Mesenchymal stem cell (in vitro differentiated cells and primary cell): ENCODE data around the gene ASB2.

Source experiments
- DNase-seq: peaks from one replicate; pipeline ENCODE4 v3.0.0-alpha.2; 2013
- H2AFZ ChIP-seq: one replicate; pipeline ENCODE4 v1.6.1; 2013; ENCODE audit warnings: low read depth, mild to moderate bottlenecking, control low read depth, inconsistent platforms, low read length, moderate library complexity
- H2AK5ac ChIP-seq: 2 replicates; pipeline ENCODE4 v1.6.1; 2013; ENCODE audit warnings: low read length, moderate library complexity, mild to moderate bottlenecking, inconsistent platforms; ENCODE audit not compliant: severe bottlenecking
- H2BK120ac ChIP-seq: one replicate; pipeline ENCODE4 v1.6.1; 2013; ENCODE audit warnings: low read depth, mild to moderate bottlenecking, inconsistent platforms, low read length, moderate library complexity
- H2BK12ac ChIP-seq, 2 experiments: one replicate each; pipeline ENCODE4 v1.6.1; 2013; ENCODE audit warnings: inconsistent platforms in 2 of 2, low read length in 2 of 2, mild to moderate bottlenecking in 2 of 2, moderate library complexity in 2 of 2, control low read depth in 1 of 2
- H2BK15ac ChIP-seq: one replicate; pipeline ENCODE4 v1.6.1; 2013; ENCODE audit warnings: mild to moderate bottlenecking, low read depth, inconsistent platforms; ENCODE audit not compliant: poor library complexity, severe bottlenecking
- H2BK5ac ChIP-seq: 2 replicates; pipeline ENCODE4 v1.6.1; 2013; ENCODE audit warnings: low read depth, mild to moderate bottlenecking, low read length, control low read depth, inconsistent platforms; ENCODE audit not compliant: poor library complexity, severe bottlenecking
- H3K14ac ChIP-seq, 2 experiments: one replicate each; pipeline ENCODE4 v1.6.1; 2013; ENCODE audit warnings: inconsistent platforms in 2 of 2, low read length in 2 of 2, control low read depth in 1 of 2, mild to moderate bottlenecking in 1 of 2, moderate library complexity in 1 of 2
- H3K18ac ChIP-seq, 2 experiments: one replicate each; pipeline ENCODE4 v1.6.1; 2013; ENCODE audit warnings: inconsistent platforms in 2 of 2, low read length in 2 of 2, control low read depth in 1 of 2, low read depth in 1 of 2, mild to moderate bottlenecking in 1 of 2
- H3K23ac ChIP-seq, 2 experiments: one replicate each; pipeline ENCODE4 v1.6.1; 2013; ENCODE audit warnings: inconsistent platforms in 2 of 2, low read length in 2 of 2, mild to moderate bottlenecking in 2 of 2, moderate library complexity in 2 of 2, control low read depth in 1 of 2
- H3K27ac ChIP-seq: 2 replicates; pipeline ENCODE4 v1.5.1; 2013; ENCODE audit warnings: mild to moderate bottlenecking, moderate library complexity, low read length, control low read depth, inconsistent platforms; ENCODE audit not compliant: poor library complexity, severe bottlenecking
- H3K27me3 ChIP-seq, 2 experiments: 2 replicates each; pipeline versions ENCODE4 v1.6.1 to v1.7.0; 2013; ENCODE audit warnings: low read length in 2 of 2, mild to moderate bottlenecking in 2 of 2, moderate library complexity in 2 of 2, control low read depth in 1 of 2, inconsistent platforms in 1 of 2; ENCODE audit not compliant: control insufficient read depth in 1 of 2, insufficient read depth in 1 of 2
- H3K36me3 ChIP-seq, 2 experiments: 2 replicates each; pipeline versions ENCODE4 v1.6.1 to v1.7.0; 2013; ENCODE audit warnings: low read length in 2 of 2, control low read depth in 1 of 2, inconsistent platforms in 1 of 2, low read depth in 1 of 2, mild to moderate bottlenecking in 1 of 2; ENCODE audit not compliant: insufficient read depth in 2 of 2, control insufficient read depth in 1 of 2
- H3K4ac ChIP-seq, 2 experiments: one replicate each; pipeline ENCODE4 v1.6.1; 2013; ENCODE audit warnings: inconsistent platforms in 2 of 2, low read length in 2 of 2, mild to moderate bottlenecking in 2 of 2, moderate library complexity in 2 of 2, control low read depth in 1 of 2, low read depth in 1 of 2
- H3K4me1 ChIP-seq: 2 replicates; pipeline ENCODE4 v1.6.1; 2013; ENCODE audit warnings: low read depth, low read length, control low read depth; ENCODE audit not compliant: control insufficient read depth, insufficient read depth
- H3K4me2 ChIP-seq: 2 replicates; pipeline ENCODE4 v1.6.1; 2013; ENCODE audit warnings: low read length, mild to moderate bottlenecking, inconsistent platforms; ENCODE audit not compliant: poor library complexity, severe bottlenecking
- H3K4me3 ChIP-seq, 2 experiments: 2 replicates each; pipeline versions ENCODE4 v1.5.1 to v1.7.0; 2013; ENCODE audit warnings: low read length in 2 of 2, mild to moderate bottlenecking in 2 of 2, control low read depth in 1 of 2, low read depth in 1 of 2; ENCODE audit not compliant: insufficient read depth in 1 of 2
- H3K79me1 ChIP-seq: replicated peaks from 2 replicates; pipeline ENCODE4 v1.6.1; 2013; ENCODE audit warnings: mild to moderate bottlenecking, control low read depth, low read length, inconsistent platforms; ENCODE audit not compliant: poor library complexity, severe bottlenecking
- H3K9ac ChIP-seq: 2 replicates; pipeline ENCODE4 v1.7.0; 2013; ENCODE audit warnings: mild to moderate bottlenecking, low read length, moderate library complexity
- H3K9me3 ChIP-seq: 2 replicates; pipeline ENCODE4 v1.7.0; 2013; ENCODE audit warnings: mild to moderate bottlenecking, low read length; ENCODE audit not compliant: control insufficient read depth
- H4K8ac ChIP-seq: one replicate; pipeline ENCODE4 v1.6.1; 2013; ENCODE audit warnings: inconsistent platforms, mild to moderate bottlenecking, low read length, moderate library complexity
- H4K91ac ChIP-seq: one replicate; pipeline ENCODE4 v1.6.1; 2013; ENCODE audit warnings: mild to moderate bottlenecking, low read length, inconsistent platforms
- WGBS: methylation state at CpG from one replicate; pipeline ENCODE4 v1.1.7; 2013; ENCODE audit warnings: mixed read lengths; 5-methylcytosine and 5-hydroxymethylcytosine counted together

ASB2 gene

DNA sequence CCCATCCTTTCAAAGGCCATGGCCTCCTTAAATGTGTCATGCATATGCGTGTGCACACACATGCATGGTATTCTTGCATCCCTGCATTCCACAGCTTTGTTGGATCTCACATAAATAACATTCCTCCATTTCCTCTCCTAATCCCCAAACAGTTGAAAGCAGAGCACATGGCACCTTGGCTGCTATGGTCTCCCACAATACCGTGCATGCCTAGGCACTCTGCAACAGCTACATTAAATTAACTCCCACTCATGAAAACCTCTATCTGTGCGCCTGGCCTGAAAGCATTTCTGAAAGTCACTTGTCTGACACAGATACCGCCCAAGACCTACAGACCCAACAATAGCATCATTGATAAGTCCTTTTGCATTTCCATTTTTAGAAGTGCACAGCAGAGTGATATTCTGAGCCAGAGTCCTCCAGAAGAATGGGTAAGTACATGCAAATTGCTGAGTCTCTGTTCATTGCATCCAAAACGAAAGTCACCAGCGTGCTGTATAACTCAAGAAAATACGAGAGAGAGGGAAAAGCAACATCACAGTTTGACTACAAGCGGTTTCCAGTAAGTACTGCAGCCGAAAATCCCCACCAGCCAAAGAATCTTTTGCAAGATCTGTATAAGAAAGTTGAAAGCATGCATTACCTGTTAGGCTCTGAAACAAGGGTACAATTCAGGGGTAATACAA, 436 bp downstream of the ASB2 start:
- no peak overlapping the region for H2BK120ac ChIP-seq
- H3K4me3 ChIP-seq, result peak overlapping the region in 1 of 2 experiments; percentile 45

DNA sequence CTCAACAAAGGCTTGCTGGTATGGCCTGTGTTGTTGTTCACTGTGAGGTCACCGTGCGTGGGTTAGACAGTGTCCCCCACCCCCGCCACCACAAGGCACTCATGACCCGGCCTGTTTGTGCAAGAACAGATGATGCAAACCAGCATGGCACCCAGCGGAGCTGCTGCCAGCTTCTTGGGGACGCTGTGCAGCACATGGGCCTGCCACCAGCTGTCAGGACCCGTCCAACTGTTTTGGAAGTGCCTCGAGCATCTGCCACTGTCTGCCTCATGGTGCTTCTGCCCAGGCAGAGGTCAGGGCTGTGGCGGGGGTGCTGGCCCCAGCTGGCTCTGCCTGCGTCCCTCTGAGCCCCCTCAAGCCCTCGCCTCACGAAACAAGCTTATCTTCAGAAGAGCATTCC, 1.5 kb downstream of the ASB2 start:
- no peak overlapping the region for H2BK12ac ChIP-seq
- no peak overlapping the region for H2BK5ac ChIP-seq
- H3K9ac ChIP-seq, result no peak overlapping the region
- H3K79me1 ChIP-seq, result no peaks in the 10 kb centered on the region
- no peak overlapping the region for H4K91ac ChIP-seq
- H3K23ac ChIP-seq, result no peak overlapping the region
- no peak for DNase-seq
- H2BK15ac ChIP-seq, result no peak overlapping the region
- no peak overlapping the region for H3K18ac ChIP-seq
- peaks cover 0 to 2% of the 10 kb centered on the region in 2 experiments for H3K36me3 ChIP-seq
- no peak overlapping the region for H3K4me3 ChIP-seq
- H4K8ac ChIP-seq, result no peak overlapping the region
- H3K27me3 ChIP-seq, result peaks cover 4 to 8% of the 10 kb centered on the region in 2 experiments
- no peak overlapping the region for H3K14ac ChIP-seq
- no peak overlapping the region for H3K4ac ChIP-seq
- peaks cover 14% of the 10 kb centered on the region for H3K4me1 ChIP-seq
- WGBS, result 80% methylated on average over 12 of the region's 12 CpGs
- no peak overlapping the region for H2AFZ ChIP-seq
- no peak overlapping the region for H3K27ac ChIP-seq
- H2AK5ac ChIP-seq, result no peak overlapping the region
- no peak overlapping the region for H2BK120ac ChIP-seq
- no peaks in the 10 kb centered on the region for H3K9me3 ChIP-seq
- H3K4me2 ChIP-seq, result no peak overlapping the region

More for the DNA sequence above, 436 bp downstream of the ASB2 start:
- Histone ChIP-seq H3K23ac (no peak overlapping the region), H2BK12ac (no peak overlapping the region), H3K36me3 (peaks cover 0 to 2% of the 10 kb centered on the region in 2 experiments), H2AFZ (no peak overlapping the region), H3K4me1 (peaks cover 14% of the 10 kb centered on the region), H3K18ac (no peak overlapping the region), H3K9me3 (no peaks in the 10 kb centered on the region), H3K27me3 (peaks cover 0 to 8% of the 10 kb centered on the region in 2 experiments), H2BK15ac (no peak overlapping the region), H3K14ac (no peak overlapping the region), H2BK5ac (no peak overlapping the region), H3K4ac (no peak overlapping the region), H3K79me1 (no peaks in the 10 kb centered on the region), H4K8ac (no peak overlapping the region), H3K4me2 (no peak overlapping the region), H3K27ac (no peak overlapping the region), H2AK5ac (no peak overlapping the region), H3K9ac (peak overlapping the region; percentile 40), H4K91ac (no peak overlapping the region)
- DNase-seq, result no peak
- 80% methylated on average over 9 of the region's 9 CpGs for WGBS

- Histone ChIP-seq H3K79me1 (no peaks in the 10 kb centered on the region), H3K14ac (no peak overlapping the region), H2BK12ac (no peak overlapping the region), H3K23ac (no peak overlapping the region), H3K27me3 (peaks cover 4 to 8% of the 10 kb centered on the region in 2 experiments), H2BK120ac (no peak overlapping the region), H3K18ac (no peak overlapping the region), H2AFZ (no peak overlapping the region), H3K9me3 (no peaks in the 10 kb centered on the region), H3K4me3 (no peak overlapping the region), H2BK5ac (no peak overlapping the region), H3K4ac (no peak overlapping the region), H4K8ac (no peak overlapping the region), H4K91ac (no peak overlapping the region), H3K4me2 (no peak overlapping the region), H2AK5ac (no peak overlapping the region), H3K4me1 (peaks cover 14% of the 10 kb centered on the region), H3K36me3 (peaks cover 0 to 2% of the 10 kb centered on the region in 2 experiments), H2BK15ac (no peak overlapping the region), H3K9ac (no peak overlapping the region), H3K27ac (no peak overlapping the region)
- 82% methylated on average over 6 of the region's 6 CpGs for WGBS
- DNase-seq, result no peak
These were observed 2.1 kb downstream of the ASB2 start for GRCh38 chr14:93974299-93974698.

DNA sequence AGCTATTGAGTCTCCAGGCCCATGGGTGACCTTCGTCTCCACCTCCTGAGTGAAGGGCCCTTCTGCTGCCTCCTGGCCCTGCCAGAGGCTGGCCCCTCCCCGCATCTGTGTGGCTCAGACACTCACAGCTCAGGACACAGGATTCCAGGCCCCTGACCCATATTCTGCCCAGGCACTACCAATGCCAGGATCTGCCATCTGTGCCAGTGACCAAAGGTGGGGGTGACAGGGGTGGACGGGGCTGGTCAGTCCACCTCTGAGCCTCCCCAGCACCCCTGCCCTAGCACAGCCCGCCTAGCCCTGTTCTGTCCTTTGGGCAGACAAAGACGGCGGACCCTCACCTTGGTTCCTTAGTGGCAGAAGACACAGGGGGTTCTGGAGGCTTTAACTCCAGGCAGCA, 2.8 kb downstream of the ASB2 start:
- Histone ChIP-seq H3K18ac (no peak overlapping the region), H3K36me3 (peaks cover 0 to 2% of the 10 kb centered on the region in 2 experiments), H4K91ac (no peak overlapping the region), H3K27me3 (peaks cover 4 to 8% of the 10 kb centered on the region in 2 experiments), H3K9ac (no peak overlapping the region), H4K8ac (no peak overlapping the region), H3K23ac (no peak overlapping the region), H2AFZ (no peak overlapping the region), H2BK5ac (no peak overlapping the region), H3K4me3 (no peak overlapping the region), H3K9me3 (no peaks in the 10 kb centered on the region), H3K79me1 (no peaks in the 10 kb centered on the region), H2AK5ac (no peak overlapping the region), H3K4me1 (peaks cover 12% of the 10 kb centered on the region), H3K14ac (no peak overlapping the region), H2BK12ac (no peak overlapping the region), H3K27ac (no peak overlapping the region), H3K4ac (no peak overlapping the region), H2BK120ac (no peak overlapping the region), H2BK15ac (no peak overlapping the region), H3K4me2 (no peak overlapping the region)
- WGBS, result 91% methylated on average over 5 of the region's 6 CpGs
- no peak for DNase-seq
